ENCODE measurements around the gene MYRF. TPM values are rescaled to one million over a fixed set of nuclear protein-coding genes. Genes with fewer than 3 reads are reported as not detected.

The MYRF gene
- total RNA-seq, 1 donor from 2014 or later = 0.26 TPM

GRCh38 chr11:61793083-61793828, 40.8 kb downstream of the MYRF start:
- DNase-seq (ENCODE audit: low read depth in 2 of 2) = peak in 1 of 2 donors; percentile 12

- DNase-seq (ENCODE audit: low read depth in 2 of 2) = no peak
Observed at GRCh38 chr11:61793829-61794204, 41.4 kb downstream of the MYRF start.

GRCh38 chr11:61794579-61794978, 42.1 kb downstream of the MYRF start:
- DNase-seq (ENCODE audit: low read depth in 2 of 2) = no peak

GRCh38 chr11:61795459-61795858, 43.0 kb downstream of the MYRF start:
- DNase-seq (ENCODE audit: low read depth in 2 of 2) = no peak

GRCh38 chr11:61795876-61796526, 43.6 kb downstream of the MYRF start:
- DNase-seq (ENCODE audit: low read depth in 2 of 2) = no peak

GRCh38 chr11:61797263-61797944, 45.0 kb downstream of the MYRF start:
- DNase-seq (ENCODE audit: low read depth in 2 of 2) = peak; percentile 86 to 89

- DNase-seq (ENCODE audit: low read depth in 2 of 2) = no peak
Observed at GRCh38 chr11:61799665-61800284, 47.3 kb downstream of the MYRF start.

GRCh38 chr11:61800331-61801281, 48.2 kb downstream of the MYRF start:
- DNase-seq (ENCODE audit: low read depth in 2 of 2) = no peak

- DNase-seq (ENCODE audit: low read depth in 2 of 2) = no peak
Observed at GRCh38 chr11:61802605-61803004, 50.2 kb downstream of the MYRF start.

- no peak for DNase-seq (ENCODE audit: low read depth in 2 of 2)
Observed at GRCh38 chr11:61803889-61804647, 51.6 kb downstream of the MYRF start.

- DNase-seq (ENCODE audit: low read depth in 2 of 2) = no peak
Observed at GRCh38 chr11:61805146-61805545, 52.7 kb downstream of the MYRF start.

GRCh38 chr11:61806785-61807184, 54.3 kb downstream of the MYRF start:
- no peak for DNase-seq (ENCODE audit: low read depth in 2 of 2)

GRCh38 chr11:61810671-61811175, 58.3 kb downstream of the MYRF start:
- DNase-seq (ENCODE audit: low read depth in 2 of 2) = no peak

- no peak for DNase-seq (ENCODE audit: low read depth in 2 of 2)
Observed at GRCh38 chr11:61811831-61812230, 59.4 kb downstream of the MYRF start.

GRCh38 chr11:61812736-61813411, 60.4 kb downstream of the MYRF start:
- DNase-seq (ENCODE audit: low read depth in 2 of 2) = no peak

- peak in 1 of 2 donors; percentile 54 for DNase-seq (ENCODE audit: low read depth in 2 of 2)
Observed at GRCh38 chr11:61814247-61814957, 62.0 kb downstream of the MYRF start.

- peak; percentile 95 to 98 for DNase-seq (ENCODE audit: low read depth in 2 of 2)
Observed at GRCh38 chr11:61814958-61815789, 62.7 kb downstream of the MYRF start.
